PFSK-1 (cell line): ENCODE measurements around the gene ATP2B2.

Source experiments
- POLR2AphosphoS5 ChIP-seq: IDR thresholded peaks from 2 replicates; pipeline ENCODE4 v1.6.1; 2012; ENCODE audit warnings: low read depth, mild to moderate bottlenecking, control low read depth, low read length, moderate library complexity
- REST ChIP-seq, 2 experiments: IDR thresholded peaks; 2 replicates each; pipeline versions ENCODE4 v1.6.1 to v1.8.0; 2011 to 2012; ENCODE audit warnings: low read depth in 2 of 2, low read length in 2 of 2, control low read depth in 1 of 2, inconsistent platforms in 1 of 2, mild to moderate bottlenecking in 1 of 2, moderate library complexity in 1 of 2; ENCODE audit not compliant: insufficient read depth in 1 of 2
- TAF1 ChIP-seq: IDR thresholded peaks from 2 replicates; pipeline ENCODE4 v1.6.1; 2012; ENCODE audit warnings: low read length, control low read depth, borderline replicate concordance; ENCODE audit not compliant: insufficient read depth

GRCh38 chr3:10366651-10367101 is 138.7 kb downstream of the ATP2B2 start:
- TF ChIP-seq TAF1 (no peak), POLR2AphosphoS5 (no peak), REST (IDR thresholded peaks at IDR 0.05; ENCODE audit: insufficient read depth in 1 of 2, low read depth in 2 of 2, low read length in 2 of 2) (no peak)
